Mesenteric fat pad (tissue), 1 donor: ENCODE data around the gene ANGPTL4. TPM values are rescaled to one million over a fixed set of nuclear protein-coding genes. Genes with fewer than 3 reads are reported as not detected.
A peak's percentile ranks its signal among the peaks of the same experiment; 100 is the strongest.
"Not testable (repeated sequence)": the region's sequence is repeated elsewhere in the genome, so short reads cannot be mapped to it uniquely, and the experiment has no call there.

Experiments
- DNase-seq: peaks from one replicate; pipeline ENCODE4 v3.0.0-alpha.2; 2020; ENCODE audit warnings: low spot score
- long read RNA-seq: library from polyadenylated mRNA; unstranded; transcript quantifications from one replicate; pipeline ENCODE4 v2.0.0, GENCODE V29; 2020
- total RNA-seq: library from RNA; stranded (reverse); fragmentation: NEBNext Ultra II Directional; extraction: Animal tissue kit (Norgen Biotek cat#: 25700); gene quantifications from one replicate; pipeline ENCODE4 v1.2.1, GENCODE V29; 2021
- donor health status: DM: yes; HTN: yes; CAD: no.

The ANGPTL4 gene, protein sequence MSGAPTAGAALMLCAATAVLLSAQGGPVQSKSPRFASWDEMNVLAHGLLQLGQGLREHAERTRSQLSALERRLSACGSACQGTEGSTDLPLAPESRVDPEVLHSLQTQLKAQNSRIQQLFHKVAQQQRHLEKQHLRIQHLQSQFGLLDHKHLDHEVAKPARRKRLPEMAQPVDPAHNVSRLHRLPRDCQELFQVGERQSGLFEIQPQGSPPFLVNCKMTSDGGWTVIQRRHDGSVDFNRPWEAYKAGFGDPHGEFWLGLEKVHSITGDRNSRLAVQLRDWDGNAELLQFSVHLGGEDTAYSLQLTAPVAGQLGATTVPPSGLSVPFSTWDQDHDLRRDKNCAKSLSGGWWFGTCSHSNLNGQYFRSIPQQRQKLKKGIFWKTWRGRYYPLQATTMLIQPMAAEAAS
- total RNA-seq, result 753 TPM
- long read RNA-seq, transcript ANGPTL4-202 (6 exons, 1,705 nt), result minor isoform, 516 of 4,697 reads
- long read RNA-seq, transcript ANGPTL4-201 (7 exons, 1,879 nt), result major isoform, 3,026 of 4,697 reads
- long read RNA-seq, partial matches to known transcripts, result 890 of 4,697 reads
- long read RNA-seq, other reads (novel, unspliced or antisense), result 265 of 4,697 reads

DNA sequence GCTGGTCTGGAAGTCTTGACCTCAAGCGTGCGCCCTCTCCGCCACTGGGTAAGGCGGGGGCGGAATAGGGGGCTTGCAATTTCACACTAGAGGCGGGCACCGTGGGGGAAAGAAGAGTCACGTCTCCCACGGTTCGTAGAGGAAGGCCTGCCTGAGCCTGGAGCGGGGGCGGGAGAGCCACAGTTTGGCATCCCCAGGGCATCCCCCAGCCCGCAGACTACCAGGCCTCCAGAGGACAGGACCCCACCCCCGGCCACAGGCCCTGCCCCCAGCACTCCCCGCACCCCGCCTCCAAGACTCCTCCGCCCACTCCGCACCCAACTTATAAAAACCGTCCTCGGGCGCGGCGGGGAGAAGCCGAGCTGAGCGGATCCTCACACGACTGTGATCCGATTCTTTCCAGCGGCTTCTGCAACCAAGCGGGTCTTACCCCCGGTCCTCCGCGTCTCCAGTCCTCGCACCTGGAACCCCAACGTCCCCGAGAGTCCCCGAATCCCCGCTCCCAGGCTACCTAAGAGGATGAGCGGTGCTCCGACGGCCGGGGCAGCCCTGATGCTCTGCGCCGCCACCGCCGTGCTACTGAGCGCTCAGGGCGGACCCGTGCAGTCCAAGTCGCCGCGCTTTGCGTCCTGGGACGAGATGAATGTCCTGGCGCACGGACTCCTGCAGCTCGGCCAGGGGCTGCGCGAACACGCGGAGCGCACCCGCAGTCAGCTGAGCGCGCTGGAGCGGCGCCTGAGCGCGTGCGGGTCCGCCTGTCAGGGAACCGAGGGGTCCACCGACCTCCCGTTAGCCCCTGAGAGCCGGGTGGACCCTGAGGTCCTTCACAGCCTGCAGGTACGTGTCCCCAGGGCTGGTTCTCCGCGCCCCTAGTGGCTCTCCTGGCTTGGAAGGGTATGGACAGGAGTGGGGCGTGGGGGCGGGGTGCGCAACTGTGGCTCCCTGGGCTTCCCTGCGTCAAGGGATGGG is at the start of gene ANGPTL4:
Gene ANGPTL4 (plus strand): TSS at position 353 of the 969 bp plus-strand sequence. CDS start 167 bp downstream, at position 520.
- peak; percentile 94 for DNase-seq

DNA sequence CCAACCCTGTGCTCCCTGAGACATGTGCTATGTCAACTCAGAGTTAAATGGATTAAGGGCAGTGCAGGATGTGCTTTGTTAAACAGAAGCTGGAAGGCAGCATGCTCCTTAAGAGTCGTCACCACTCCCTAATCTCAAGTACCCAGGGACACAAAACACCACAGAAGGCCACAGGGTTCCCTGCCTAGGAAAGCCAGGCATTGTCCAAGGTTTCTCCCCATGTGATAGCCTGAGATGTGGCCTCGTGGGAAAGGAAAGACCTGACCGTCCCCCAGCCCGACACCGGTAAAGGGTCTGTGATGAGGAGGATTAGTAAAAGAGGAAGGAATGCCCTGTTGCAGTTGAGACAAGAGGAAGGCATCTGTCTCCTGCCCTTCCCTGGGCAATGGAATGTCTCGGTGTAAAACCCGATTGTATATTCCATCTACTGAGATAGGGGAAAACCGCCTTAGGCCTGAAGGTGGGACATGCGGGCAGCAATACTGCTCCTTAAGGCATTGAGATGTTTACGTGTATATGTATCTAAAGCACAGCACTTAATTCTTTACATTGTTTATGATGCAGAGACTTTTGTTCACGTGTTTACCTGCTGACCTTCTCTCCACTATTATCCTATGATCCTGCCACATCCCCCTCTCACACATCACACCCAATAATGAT is 48.8 kb upstream of the ANGPTL4 start:
- DNase-seq, result not testable (repeated sequence)

DNA sequence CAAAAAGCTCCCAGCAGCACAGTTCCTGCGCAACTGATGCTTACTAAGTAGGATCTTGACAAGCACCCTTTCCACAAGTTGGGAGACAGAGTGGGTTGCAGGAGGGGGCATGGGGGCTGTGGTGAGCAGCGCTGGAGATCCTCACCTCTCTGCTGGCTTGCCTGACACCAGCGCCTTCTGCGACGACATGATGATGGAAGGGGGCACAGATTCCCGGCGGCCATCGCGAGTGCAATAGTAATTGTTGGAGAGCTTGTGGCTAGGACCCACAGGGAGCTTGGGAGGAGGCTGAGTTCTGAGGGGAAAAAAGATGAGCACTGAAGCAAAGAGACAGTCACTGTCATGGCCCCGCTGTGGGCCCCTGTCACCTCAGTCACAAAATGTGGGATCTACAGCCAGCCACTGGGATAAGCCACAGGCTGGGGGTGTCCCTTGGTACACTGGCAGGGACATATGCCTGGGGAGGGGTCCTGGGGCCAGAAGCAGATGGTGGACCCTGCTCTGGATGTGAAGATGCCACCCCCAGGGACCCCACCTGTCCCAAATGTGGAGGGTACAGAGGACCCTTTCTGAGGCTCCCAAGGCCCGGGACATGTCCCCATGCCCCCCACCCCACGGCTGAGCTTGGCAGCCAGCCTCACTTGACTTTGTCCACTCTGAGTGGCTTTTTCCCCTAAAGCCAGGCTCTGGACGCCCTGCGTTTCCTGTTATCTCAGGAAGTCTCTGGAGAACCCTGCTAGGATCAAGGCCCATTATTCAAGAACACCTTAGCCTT is 47.4 kb upstream of the ANGPTL4 start:
- no peak for DNase-seq

DNA sequence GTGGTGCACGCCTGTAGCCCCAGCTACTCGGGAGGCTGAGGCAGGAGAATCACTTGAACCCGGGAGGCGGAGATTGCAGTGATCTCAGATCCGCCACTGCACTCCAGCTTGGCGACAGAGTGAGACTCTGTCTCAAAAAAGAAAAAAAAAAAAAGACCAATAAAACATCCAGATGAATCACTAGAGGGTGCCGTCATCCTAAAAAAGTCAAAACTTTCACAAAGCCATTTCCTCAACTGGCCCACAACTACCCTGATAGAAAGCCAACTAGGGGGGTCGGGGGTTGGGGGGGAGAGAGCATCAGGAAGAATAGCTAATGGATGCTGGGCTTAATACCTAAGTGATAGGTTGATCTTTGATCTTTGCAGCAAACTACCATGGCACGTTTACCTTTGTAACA is 45.1 kb upstream of the ANGPTL4 start:
- DNase-seq, result not testable (repeated sequence)

DNA sequence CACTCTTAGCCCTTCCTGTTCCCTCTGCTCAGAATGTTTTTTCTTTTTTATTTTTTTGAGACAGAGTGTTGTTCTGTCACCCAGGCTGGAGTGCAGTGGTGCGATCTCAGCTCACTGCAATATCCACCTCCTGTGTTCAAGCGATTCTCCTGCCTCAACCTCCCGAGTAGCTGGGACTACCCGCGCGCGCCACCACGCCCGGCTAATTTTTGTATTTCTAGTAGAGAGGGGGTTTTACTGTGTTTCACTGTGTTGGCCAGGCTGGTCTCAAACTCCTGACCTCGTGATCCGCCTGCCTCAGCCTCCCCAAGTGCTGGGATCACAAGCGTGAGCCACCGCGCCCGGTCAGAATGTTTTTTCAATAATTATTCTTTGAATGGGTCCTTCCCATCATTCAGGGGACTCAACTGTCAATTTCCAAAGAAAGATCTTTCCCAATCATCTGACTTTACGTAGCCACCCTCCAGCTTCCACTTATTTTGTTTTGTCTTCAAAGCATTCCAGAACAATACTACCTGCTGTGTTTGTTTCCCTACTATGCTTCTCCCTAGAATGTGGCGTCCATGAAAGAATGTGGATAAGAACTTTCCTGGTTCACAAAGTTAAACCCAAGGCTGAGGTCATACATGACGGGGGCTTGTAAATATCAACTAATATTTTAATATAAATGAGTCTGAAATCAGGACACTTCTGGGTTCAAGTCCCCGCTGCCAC is 44.0 kb upstream of the ANGPTL4 start:
- no peak for DNase-seq

DNA sequence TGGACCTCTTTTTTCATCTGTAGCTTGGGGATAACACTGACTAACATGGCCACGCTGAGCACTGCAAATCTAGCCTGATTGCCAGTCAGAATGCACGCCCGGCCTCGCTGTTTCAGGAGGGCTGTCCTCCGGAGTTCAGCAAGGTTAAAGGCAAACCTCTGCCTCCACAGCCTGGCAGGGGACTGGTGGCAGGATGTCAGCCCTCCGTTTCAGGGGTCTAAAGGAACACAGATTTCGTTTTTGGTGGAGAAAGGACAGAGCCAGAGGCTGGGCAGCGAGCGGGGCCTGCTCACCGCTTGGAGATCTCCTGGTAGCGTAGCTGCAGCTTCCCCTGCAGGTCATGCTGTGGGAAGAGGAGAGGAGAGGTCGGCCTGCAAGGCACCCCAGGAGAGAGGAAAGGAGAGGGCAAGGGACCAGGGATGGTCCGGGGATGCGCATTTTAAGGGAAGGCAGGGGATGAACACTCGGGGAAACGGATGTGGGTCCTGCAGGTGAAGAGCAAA is 43.3 kb upstream of the ANGPTL4 start:
- DNase-seq, result no peak

DNA sequence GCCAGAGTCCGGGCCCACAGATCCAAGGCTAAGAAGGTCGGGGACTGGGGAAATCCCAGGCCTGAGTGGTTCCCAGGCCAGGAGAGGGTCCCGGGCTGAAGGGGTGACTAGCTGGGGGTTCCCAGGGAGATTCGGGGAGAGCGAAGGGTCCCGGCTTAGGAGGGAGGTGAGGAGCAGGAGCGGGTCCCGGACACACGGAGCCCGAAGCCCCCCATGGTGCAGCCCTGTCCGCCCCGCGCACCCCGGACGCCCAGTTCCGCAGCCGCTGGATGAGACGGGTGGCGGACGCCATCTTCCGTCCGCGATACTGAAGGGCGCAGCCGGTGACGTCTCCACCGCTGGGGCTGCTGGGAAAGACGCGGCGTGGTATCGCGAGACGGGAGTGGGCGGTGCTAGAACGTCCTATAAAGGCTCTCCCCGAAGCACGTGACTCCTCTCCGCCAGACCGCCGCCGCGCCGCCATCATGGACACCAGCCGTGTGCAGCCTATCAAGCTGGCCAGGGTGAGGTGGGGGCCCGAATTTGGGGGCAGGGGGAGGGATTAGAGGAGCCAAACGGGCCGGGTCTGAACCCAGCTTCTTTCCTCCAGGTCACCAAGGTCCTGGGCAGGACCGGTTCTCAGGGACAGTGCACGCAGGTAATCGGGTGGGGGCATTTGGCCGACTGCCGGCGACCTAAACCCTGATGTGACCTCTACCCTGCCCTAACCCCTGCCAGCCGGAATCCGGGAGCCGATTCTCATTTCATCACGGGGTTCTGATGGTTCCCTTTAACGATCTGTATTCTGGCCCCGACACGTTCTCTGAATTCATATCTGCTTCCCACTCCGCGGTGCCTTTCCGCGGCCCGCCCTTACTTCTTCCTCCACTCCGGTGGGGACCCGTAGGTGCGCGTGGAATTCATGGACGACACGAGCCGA is 42.6 kb upstream of the ANGPTL4 start, which contains the start of the genes NDUFA7 and RPS28:
Gene NDUFA7 (minus strand): TSS at position 309 of the 919 bp plus-strand sequence. CDS start 17 bp downstream, at position 292.
Gene RPS28 (plus strand): TSS at position 430 of the 919 bp plus-strand sequence. CDS start 35 bp downstream, at position 465.
- DNase-seq, result peak; percentile 99

DNA sequence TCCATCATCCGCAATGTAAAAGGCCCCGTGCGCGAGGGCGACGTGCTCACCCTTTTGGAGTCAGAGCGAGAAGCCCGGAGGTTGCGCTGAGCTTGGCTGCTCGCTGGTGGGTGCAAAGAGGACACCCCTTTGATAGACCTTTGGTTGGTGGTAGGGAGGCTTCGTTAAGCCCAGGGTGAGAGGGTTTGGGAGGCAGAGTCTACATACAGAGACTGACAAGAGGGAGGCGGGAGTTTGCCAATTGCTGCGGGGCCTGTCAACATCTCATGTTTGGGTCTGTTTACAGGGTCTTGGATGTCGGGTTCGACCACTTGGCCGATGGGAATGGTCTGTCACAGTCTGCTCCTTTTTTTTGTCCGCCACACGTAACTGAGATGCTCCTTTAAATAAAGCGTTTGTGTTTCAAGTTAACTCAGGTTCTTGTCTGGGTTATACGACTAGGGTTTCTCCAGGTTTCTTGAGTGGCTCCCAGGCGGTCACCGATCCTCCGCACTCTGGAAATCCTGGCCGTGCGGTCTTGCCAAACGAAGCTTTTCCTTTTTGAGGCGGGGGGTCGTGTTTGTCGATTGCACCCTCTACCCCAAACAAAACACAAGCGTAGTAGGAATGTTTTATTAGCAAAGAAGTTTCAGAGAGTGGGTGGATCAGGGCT is 41.8 kb upstream of the ANGPTL4 start:
- no peak for DNase-seq

DNA sequence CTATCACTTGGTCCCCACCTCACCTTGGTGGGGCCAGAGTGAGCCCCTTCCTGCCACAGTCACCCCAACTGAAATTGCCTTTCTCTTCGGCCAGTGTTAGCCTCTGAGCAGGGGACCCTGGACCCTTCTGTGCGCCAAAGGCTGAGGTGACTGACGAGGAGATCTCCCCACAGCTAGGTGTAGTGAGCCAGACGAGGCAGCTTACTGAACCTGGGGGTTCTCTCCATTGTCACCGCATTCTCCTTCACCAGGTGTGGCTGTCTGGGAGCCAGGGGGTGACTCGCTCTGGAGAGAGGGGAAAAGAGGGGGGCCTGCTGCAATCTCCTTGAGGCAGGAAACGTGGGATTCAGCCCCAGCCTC is 41.3 kb upstream of the ANGPTL4 start:
- no peak for DNase-seq

DNA sequence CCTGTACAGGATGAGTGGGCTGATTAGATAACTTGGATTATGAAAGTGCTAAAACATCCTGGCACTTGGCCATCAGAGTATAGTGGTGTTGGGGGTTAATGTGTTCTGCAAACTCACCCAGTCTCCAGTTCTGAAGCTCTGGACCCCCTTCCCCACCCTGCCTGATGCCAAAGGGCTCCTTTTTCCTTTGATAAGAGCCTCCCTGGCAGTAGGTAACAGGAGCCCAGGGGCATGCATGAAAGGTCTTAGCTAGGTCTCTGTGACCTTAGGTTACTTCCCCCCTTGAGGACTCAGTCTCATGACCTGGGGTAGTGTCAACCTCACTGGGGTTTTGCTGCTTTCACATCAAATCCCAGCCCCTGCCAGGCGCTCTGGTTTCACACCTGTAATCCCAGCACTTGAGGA is 40.2 kb upstream of the ANGPTL4 start:
- no peak for DNase-seq

DNA sequence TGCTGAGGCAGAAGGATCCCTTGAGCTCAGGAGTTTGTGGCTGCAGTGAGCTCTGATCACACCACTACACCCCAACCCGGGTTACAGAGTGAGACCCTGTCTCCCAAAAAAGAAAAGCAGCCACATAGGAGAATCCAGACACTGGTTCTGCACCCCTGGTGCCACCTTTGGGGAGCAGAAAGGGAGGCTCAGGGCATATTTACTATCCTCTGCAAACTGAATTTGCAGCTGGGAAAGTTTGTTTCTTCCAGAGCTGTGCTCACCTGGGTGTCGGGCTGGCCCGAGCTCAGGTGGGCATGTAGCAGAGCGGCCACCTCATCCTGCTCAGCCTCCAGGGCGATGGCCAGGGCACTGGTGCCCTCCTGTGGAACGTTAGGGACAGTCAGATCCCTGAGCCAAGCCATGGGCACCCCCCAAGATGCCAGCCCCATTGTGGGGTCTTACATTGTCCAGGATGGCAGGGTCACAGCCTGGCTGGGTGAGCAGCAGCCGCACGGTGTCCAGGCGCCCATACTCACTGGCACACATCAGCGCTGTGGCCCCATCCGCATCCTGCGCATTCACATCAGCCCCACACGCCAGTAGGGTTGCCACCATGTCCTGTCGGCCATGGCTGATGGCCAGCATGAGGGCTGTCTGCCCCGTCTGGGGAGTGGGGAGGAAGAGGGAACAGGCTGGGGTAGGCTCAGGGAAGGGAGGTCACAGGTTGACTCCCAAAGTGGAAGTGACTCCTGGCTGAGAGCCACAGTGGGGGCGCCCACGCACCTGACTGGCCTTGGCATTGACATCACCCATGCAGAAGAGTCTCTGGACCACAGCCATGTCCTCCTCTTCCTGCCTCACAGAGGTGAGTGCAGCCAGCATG is 39.5 kb upstream of the ANGPTL4 start:
- DNase-seq, result no peak

DNA sequence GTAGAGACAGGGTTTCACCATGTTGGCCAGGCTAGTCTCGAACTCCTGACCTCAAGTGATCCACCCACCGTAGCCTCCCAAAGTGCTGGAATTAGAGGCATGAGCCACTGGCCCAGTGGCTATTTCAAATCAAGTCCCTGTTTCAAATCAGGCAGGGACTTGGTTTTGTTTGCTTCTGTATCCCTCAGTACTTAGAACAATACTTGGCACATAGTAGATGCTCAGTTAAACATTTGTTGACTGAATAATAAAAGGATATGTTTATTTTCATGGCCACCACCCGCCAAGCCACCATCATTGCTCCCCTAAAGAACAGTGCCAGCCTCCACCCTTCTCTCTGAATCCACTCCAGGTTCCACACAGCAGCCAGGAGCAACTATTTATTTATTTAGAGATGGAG is 38.5 kb upstream of the ANGPTL4 start:
- no peak for DNase-seq

DNA sequence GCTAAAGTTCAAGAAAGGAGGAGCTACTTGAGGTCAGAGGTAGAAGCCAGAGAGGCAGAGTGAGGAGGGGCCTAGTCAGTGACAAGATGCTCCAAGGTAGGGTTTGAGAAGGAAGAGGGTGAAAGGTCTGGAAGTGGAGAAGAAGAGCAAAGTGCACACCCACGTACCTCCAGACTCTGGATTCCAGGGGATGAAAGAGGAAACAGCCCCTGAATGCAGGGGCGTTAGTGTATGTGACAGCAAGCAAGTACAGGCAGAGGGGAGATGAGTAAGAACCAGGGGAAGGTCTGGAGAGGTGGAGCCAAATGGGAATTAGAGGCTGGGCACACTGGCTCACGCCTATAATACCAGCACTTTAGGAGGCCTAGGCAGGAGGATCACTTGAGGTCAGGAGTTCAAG is 34.0 kb upstream of the ANGPTL4 start:
- no peak for DNase-seq

DNA sequence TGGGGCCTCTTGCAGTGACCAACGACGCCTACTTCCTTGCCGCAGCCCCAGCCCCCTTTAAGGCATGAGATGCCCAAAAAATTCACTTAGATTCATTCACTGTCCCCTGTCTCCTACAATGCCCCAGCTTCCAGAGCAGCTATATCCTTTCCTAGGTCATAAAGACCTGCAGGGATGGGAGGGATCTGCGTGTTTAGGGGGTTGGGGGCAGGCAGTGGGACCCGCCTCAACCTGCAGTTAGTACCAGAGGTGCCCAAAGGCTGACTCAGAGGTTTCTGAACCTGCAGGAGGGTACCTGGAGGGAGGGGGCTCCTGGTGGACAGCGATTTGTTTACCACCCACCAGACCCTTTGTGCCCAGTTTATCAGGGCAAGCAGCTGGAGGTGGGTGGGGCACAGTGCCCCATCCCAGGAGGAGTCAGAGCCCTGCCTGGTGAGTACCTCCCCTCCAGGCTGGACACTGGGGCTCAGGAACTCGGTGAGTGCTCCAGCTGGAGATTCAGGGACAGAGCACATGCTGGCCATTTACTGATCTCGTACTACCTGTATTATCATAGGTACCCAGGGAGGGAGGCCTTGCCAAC is 32.6 kb upstream of the ANGPTL4 start:
- DNase-seq, result no peak

DNA sequence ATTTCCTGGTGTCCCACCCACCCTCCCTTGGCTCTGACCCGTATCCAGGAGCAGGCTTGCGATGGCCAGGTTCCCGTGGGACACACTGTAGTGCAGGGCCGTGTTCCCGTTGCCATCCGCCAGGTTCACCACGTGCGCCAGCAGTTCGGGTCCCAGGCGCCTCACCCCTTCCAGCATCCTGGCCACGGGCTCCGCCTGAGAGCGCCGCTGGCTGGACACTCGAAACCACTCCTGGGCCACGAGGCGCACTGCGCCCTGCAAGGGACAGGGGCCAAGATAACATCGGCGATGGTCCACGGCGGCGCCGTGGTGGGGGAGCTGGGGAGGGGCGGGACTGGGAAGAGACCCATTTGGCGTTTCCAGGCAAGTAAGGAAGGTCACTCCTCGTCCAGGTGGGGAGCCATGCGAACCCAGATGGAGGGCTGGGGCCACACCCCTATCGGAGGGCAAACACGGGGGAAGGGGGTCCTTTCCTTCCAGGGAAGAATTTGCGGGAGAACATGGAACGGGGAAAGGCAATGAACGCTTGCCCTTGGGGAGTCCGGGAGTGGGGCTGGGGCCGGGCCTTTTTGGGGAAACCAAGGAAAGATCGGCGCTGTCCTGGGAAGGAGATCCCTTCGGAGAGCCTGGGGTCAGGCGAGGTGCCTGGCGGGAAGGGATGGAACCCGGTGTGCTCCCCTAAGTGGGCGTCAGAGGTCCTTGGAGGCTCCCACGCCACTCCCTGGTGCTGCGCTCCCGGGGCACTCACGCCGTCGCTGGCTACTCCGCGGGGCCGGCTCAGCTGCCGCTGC is 30.8 kb upstream of the ANGPTL4 start:
- no peak for DNase-seq
